Esophagus muscularis mucosa (tissue), 3 donors: Measurements from ENCODE around the gene SETBP1.

Experiments
- CTCF ChIP-seq, 3 experiments: fragments of 200-600 bp in 2 of 3; fragments of 450-650 bp in 1 of 3; sonication (generic) in 2 of 3; IDR thresholded peaks; one replicate each; pipeline ENCODE4 v1.5.1; 2017 to 2019; ENCODE audit warnings: antibody characterized with exemption in 3 of 3, mild to moderate bottlenecking in 2 of 3, moderate library complexity in 1 of 3
- EP300 ChIP-seq: sonication (generic); formaldehyde crosslinking; IDR thresholded peaks from one replicate; pipeline ENCODE4 v1.6.1; 2017; ENCODE audit warnings: antibody characterized with exemption

GRCh38 chr18:45004546-45005080 lies 323.9 kb downstream of the SETBP1 start:
- TF ChIP-seq CTCF (IDR thresholded peaks at IDR 0.05) (no peak), EP300 (no peak)
